Measurements from ENCODE around the gene GOLGA2.

GOLGA2 gene

GRCh38 chr9:128254362-128254761, 21.4 kb downstream of the GOLGA2 start:
- DNase-seq (ENCODE audit: low read depth, low spot score) = no peak
- Histone ChIP-seq H3K9ac (ENCODE audit: insufficient read length, low read depth) (peak overlapping the region; percentile 18), H3K9me3 (ENCODE audit: insufficient read depth, low read length) (no peaks in the 10 kb centered on the region), H3K36me3 (ENCODE audit: insufficient read depth, insufficient read length, low read length) (peaks cover 80% of the 10 kb centered on the region), H3K4me3 (ENCODE audit: insufficient read length, low read depth) (no peak overlapping the region), H3K27me3 (ENCODE audit: insufficient read depth, insufficient read length) (no peaks in the 10 kb centered on the region), H3K4me1 (ENCODE audit: insufficient read depth, insufficient read length) (peaks cover 14% of the 10 kb centered on the region)
- no peak for TF ChIP-seq YY1 (IDR thresholded peaks at IDR 0.05; ENCODE audit: insufficient read depth, insufficient read length)

- Histone ChIP-seq H3K9me3 (ENCODE audit: insufficient read depth, low read length) (no peaks in the 10 kb centered on the region), H3K4me3 (ENCODE audit: insufficient read length, low read depth) (no peak overlapping the region), H3K4me1 (ENCODE audit: insufficient read depth, insufficient read length) (peaks cover 13% of the 10 kb centered on the region), H3K9ac (ENCODE audit: insufficient read length, low read depth) (no peak overlapping the region), H3K36me3 (ENCODE audit: insufficient read depth, insufficient read length, low read length) (peaks cover 76% of the 10 kb centered on the region), H3K27me3 (ENCODE audit: insufficient read depth, insufficient read length) (no peaks in the 10 kb centered on the region)
- no peak for DNase-seq (ENCODE audit: low read depth, low spot score)
- TF ChIP-seq YY1 (IDR thresholded peaks at IDR 0.05; ENCODE audit: insufficient read depth, insufficient read length) (no peak), ZNF274 (IDR thresholded peaks at IDR 0.05; ENCODE audit: low read depth, low read length) (no peak), SUZ12 (IDR thresholded peaks at IDR 0.05; ENCODE audit: extremely low read depth, insufficient read depth, insufficient read length) (no peak)
Observed at GRCh38 chr9:128253991-128254346, 21.8 kb downstream of the GOLGA2 start.

- peaks cover 74% of the 10 kb centered on the region for H3K36me3 ChIP-seq (ENCODE audit: insufficient read depth, insufficient read length, low read length)
- no peaks in the 10 kb centered on the region for H3K9me3 ChIP-seq (ENCODE audit: insufficient read depth, low read length)
- no peak overlapping the region for H3K4me3 ChIP-seq (ENCODE audit: insufficient read length, low read depth)
- H3K27me3 ChIP-seq (ENCODE audit: insufficient read depth, insufficient read length) = no peaks in the 10 kb centered on the region
- TF ChIP-seq ZNF274 (IDR thresholded peaks at IDR 0.05; ENCODE audit: low read depth, low read length) (no peak), SUZ12 (IDR thresholded peaks at IDR 0.05; ENCODE audit: extremely low read depth, insufficient read depth, insufficient read length) (no peak), YY1 (IDR thresholded peaks at IDR 0.05; ENCODE audit: insufficient read depth, insufficient read length) (no peak)
- peaks cover 13% of the 10 kb centered on the region for H3K4me1 ChIP-seq (ENCODE audit: insufficient read depth, insufficient read length)
- DNase-seq (ENCODE audit: low read depth, low spot score) = no peak
- no peak overlapping the region for H3K9ac ChIP-seq (ENCODE audit: insufficient read length, low read depth)
Observed at GRCh38 chr9:128253140-128253990, 22.4 kb downstream of the GOLGA2 start.

- H3K9me3 ChIP-seq (ENCODE audit: insufficient read depth, low read length) = no peaks in the 10 kb centered on the region
- H3K4me1 ChIP-seq (ENCODE audit: insufficient read depth, insufficient read length) = peaks cover 11% of the 10 kb centered on the region
- H3K36me3 ChIP-seq (ENCODE audit: insufficient read depth, insufficient read length, low read length) = peaks cover 71% of the 10 kb centered on the region
- H3K4me3 ChIP-seq (ENCODE audit: insufficient read length, low read depth) = no peak overlapping the region
- TF ChIP-seq ZNF274 (IDR thresholded peaks at IDR 0.05; ENCODE audit: low read depth, low read length) = no peak
- no peak for TF ChIP-seq YY1 (IDR thresholded peaks at IDR 0.05; ENCODE audit: insufficient read depth, insufficient read length)
- TF ChIP-seq SUZ12 (IDR thresholded peaks at IDR 0.05; ENCODE audit: extremely low read depth, insufficient read depth, insufficient read length) = no peak
- DNase-seq (ENCODE audit: low read depth, low spot score) = no peak
- no peaks in the 10 kb centered on the region for H3K27me3 ChIP-seq (ENCODE audit: insufficient read depth, insufficient read length)
- no peak overlapping the region for H3K9ac ChIP-seq (ENCODE audit: insufficient read length, low read depth)
Observed at GRCh38 chr9:128252317-128253139, 23.3 kb downstream of the GOLGA2 start.

- Histone ChIP-seq H3K27me3 (ENCODE audit: insufficient read depth, insufficient read length) (no peaks in the 10 kb centered on the region), H3K4me1 (ENCODE audit: insufficient read depth, insufficient read length) (peaks cover 11% of the 10 kb centered on the region), H3K9ac (ENCODE audit: insufficient read length, low read depth) (no peak overlapping the region), H3K36me3 (ENCODE audit: insufficient read depth, insufficient read length, low read length) (peaks cover 68% of the 10 kb centered on the region), H3K9me3 (ENCODE audit: insufficient read depth, low read length) (no peaks in the 10 kb centered on the region), H3K4me3 (ENCODE audit: insufficient read length, low read depth) (no peak overlapping the region)
- no peak for TF ChIP-seq ZNF274 (IDR thresholded peaks at IDR 0.05; ENCODE audit: low read depth, low read length)
- TF ChIP-seq YY1 (IDR thresholded peaks at IDR 0.05; ENCODE audit: insufficient read depth, insufficient read length) = no peak
- TF ChIP-seq SUZ12 (IDR thresholded peaks at IDR 0.05; ENCODE audit: extremely low read depth, insufficient read depth, insufficient read length) = no peak
- no peak for DNase-seq (ENCODE audit: low read depth, low spot score)
Observed at GRCh38 chr9:128251732-128252100, 24.1 kb downstream of the GOLGA2 start.

GRCh38 chr9:128250839-128251731, 24.7 kb downstream of the GOLGA2 start:
- H3K27me3 ChIP-seq (ENCODE audit: insufficient read depth, insufficient read length) = no peaks in the 10 kb centered on the region
- no peaks in the 10 kb centered on the region for H3K9me3 ChIP-seq (ENCODE audit: insufficient read depth, low read length)
- no peak overlapping the region for H3K9ac ChIP-seq (ENCODE audit: insufficient read length, low read depth)
- no peak for DNase-seq (ENCODE audit: low read depth, low spot score)
- H3K36me3 ChIP-seq (ENCODE audit: insufficient read depth, insufficient read length, low read length) = peaks cover 64% of the 10 kb centered on the region
- H3K4me3 ChIP-seq (ENCODE audit: insufficient read length, low read depth) = no peak overlapping the region
- TF ChIP-seq ZNF274 (IDR thresholded peaks at IDR 0.05; ENCODE audit: low read depth, low read length) (no peak), SUZ12 (IDR thresholded peaks at IDR 0.05; ENCODE audit: extremely low read depth, insufficient read depth, insufficient read length) (no peak), YY1 (IDR thresholded peaks at IDR 0.05; ENCODE audit: insufficient read depth, insufficient read length) (no peak)
- H3K4me1 ChIP-seq (ENCODE audit: insufficient read depth, insufficient read length) = peaks cover 14% of the 10 kb centered on the region

All from NT2/D1 (cell line).